Nephron progenitor cell (in vitro differentiated cells): ENCODE measurements around the gene CALML3.
"Not testable (repeated sequence)": the region's sequence is repeated elsewhere in the genome, so short reads cannot be mapped to it uniquely, and the experiment has no call there.

Experiments
- DNase-seq: peaks from one replicate; pipeline ENCODE4 v3.0.0; 2021
- H3K27ac Mint-ChIP-seq: 2 replicates; pipeline ENCODE4 v1.8.0; 2021; ENCODE audit warnings: mild to moderate bottlenecking, moderate library complexity, mixed read lengths
- H3K27me3 Mint-ChIP-seq: 2 replicates; pipeline ENCODE4 v1.8.0; 2021; ENCODE audit warnings: mild to moderate bottlenecking, low read depth, mixed read lengths; ENCODE audit not compliant: poor library complexity
- H3K36me3 Mint-ChIP-seq: 2 replicates; pipeline ENCODE4 v1.8.0; 2021; ENCODE audit warnings: low read depth, mixed read lengths
- H3K4me1 Mint-ChIP-seq: 2 replicates; pipeline ENCODE4 v1.8.0; 2021; ENCODE audit warnings: mixed read lengths
- H3K4me3 Mint-ChIP-seq: 2 replicates; pipeline ENCODE4 v1.8.0; 2021; ENCODE audit warnings: mild to moderate bottlenecking, moderate library complexity, mixed read lengths
- H3K9me3 Mint-ChIP-seq: 2 replicates; pipeline ENCODE4 v1.8.0; 2021; ENCODE audit warnings: mild to moderate bottlenecking, moderate library complexity, mixed read lengths
- CTCF ChIP-seq: fragments of 200-600 bp; sonication (generic); IDR thresholded peaks from 2 replicates; pipeline ENCODE4 v1.5.0; 2021; ENCODE audit warnings: antibody characterized with exemption

The CALML3 gene

GRCh38 chr10:5555021-5555510 lies 30.3 kb downstream of the CALML3 start:
- no peak overlapping the region for H3K4me3 Mint-ChIP-seq
- H3K36me3 Mint-ChIP-seq: no peaks in the 10 kb centered on the region
- H3K27me3 Mint-ChIP-seq: no peaks in the 10 kb centered on the region
- TF ChIP-seq CTCF: no peak
- peaks cover 76% of the 10 kb centered on the region for H3K4me1 Mint-ChIP-seq
- H3K27ac Mint-ChIP-seq: no peak overlapping the region
- DNase-seq: no peak
- no peaks in the 10 kb centered on the region for H3K9me3 Mint-ChIP-seq

DNA sequence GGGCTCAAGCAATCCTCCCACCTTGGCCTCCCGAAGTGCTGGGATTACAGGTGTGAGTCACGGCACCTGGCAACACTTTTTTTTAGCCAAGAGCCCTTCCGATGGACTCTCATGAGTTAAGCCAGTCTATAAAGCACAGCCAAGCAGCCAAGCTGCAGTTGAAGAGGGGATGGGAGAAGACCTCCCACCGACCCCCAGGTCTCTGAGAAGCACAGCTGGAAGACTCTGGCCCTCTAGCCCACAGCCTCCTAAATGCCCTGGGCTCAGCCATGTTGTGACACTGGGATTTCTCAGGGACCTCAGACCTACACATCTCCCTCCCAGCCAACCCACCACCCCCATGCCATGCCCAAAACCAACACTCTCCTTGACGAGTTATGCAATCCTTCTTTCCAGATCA lies 31.1 kb downstream of the CALML3 start:
- Mint-ChIP-seq H3K9me3 (no peaks in the 10 kb centered on the region), H3K4me1 (peaks cover 76% of the 10 kb centered on the region), H3K27me3 (no peaks in the 10 kb centered on the region), H3K36me3 (no peaks in the 10 kb centered on the region), H3K4me3 (no peak overlapping the region), H3K27ac (no peak overlapping the region)
- no peak for DNase-seq
- no peak for TF ChIP-seq CTCF

DNA sequence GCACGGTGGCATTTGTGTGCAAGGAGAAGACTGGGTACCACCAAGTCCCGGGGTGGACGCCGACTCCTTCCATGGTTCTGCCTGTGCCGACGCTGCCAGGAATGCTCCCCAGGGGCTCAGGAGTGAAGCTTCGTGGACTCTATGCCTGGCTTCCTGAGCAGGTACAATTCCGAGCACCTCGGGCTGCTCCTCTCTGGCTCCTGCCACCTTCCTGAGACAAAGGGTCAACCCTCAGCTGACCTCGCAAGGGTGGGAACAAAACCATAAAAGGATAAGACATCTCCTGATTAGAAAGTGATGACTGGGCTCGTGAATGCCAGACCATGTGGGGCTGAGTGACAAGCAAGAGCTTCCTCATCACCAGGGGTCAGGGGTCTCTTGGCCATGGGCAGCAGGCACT lies 31.8 kb downstream of the CALML3 start:
- Mint-ChIP-seq H3K4me1 (peaks cover 74% of the 10 kb centered on the region), H3K4me3 (no peak overlapping the region), H3K9me3 (no peaks in the 10 kb centered on the region), H3K27me3 (no peaks in the 10 kb centered on the region), H3K27ac (no peak overlapping the region), H3K36me3 (no peaks in the 10 kb centered on the region)
- TF ChIP-seq CTCF: no peak
- DNase-seq: no peak

GRCh38 chr10:5557040-5557721 lies 32.4 kb downstream of the CALML3 start:
- Mint-ChIP-seq H3K4me3 (no peak overlapping the region), H3K27ac (no peak overlapping the region), H3K9me3 (no peaks in the 10 kb centered on the region), H3K4me1 (peaks cover 69% of the 10 kb centered on the region), H3K36me3 (no peaks in the 10 kb centered on the region), H3K27me3 (no peaks in the 10 kb centered on the region)
- no peak for TF ChIP-seq CTCF
- no peak for DNase-seq

DNA sequence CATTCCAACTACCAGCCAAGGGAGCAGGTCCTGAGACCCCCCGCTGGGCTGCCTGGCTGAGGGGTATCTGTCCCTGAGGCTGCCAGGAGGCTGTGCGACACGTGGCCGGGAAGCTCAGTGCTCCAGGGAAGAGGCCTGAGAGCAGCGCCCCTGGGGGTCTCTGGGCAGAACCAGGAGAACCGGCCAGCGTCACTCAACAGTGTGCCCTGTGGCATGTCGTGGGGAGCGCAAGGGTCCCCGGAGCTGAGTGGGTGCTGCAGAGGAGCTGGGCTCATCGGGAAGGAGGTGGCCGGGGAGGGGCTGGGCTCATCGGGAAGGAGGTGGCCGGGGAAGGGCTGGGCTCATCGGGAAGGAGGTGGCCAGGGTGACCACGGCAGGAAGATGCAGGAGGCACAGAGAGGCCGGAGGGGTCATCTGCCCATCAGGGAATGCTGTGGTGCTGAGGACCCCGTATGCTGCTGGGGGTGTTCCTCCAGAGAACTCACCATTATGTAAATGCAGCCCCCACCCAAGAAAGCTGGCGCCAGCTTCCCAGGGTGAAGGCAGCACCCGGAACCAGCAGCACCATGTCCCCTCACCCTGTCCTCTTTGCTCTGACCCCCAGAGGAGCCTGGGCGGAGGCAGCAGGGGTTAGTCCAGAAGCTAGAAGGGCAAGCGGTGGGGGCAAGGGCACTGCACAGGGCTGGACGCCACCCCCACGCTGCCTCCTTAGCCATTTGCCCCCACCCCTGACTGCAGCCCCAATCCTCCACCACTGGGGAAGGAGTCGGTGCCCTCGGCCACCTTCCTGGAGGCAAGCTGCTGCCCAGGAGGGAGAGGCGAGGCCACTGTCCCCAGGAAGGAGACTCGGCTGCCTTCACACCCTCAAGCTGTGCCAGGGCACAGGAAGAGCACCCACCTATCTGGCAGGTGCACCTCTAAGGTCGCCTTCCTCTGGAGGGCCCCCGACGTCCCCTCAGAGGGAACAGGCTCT lies 33.3 kb downstream of the CALML3 start:
- H3K27me3 Mint-ChIP-seq: no peaks in the 10 kb centered on the region

GRCh38 chr10:5559022-5559421 lies 34.3 kb downstream of the CALML3 start:
- H3K27me3 Mint-ChIP-seq, DNase-seq, H3K36me3 Mint-ChIP-seq, H3K9me3 Mint-ChIP-seq, H3K27ac Mint-ChIP-seq, H3K4me3 Mint-ChIP-seq: not testable (repeated sequence)
- H3K4me1 Mint-ChIP-seq: peaks cover 74% of the 10 kb centered on the region

More for the DNA sequence above, 33.3 kb downstream of the CALML3 start:
- Mint-ChIP-seq H3K4me3 (no peak overlapping the region), H3K36me3 (no peaks in the 10 kb centered on the region), H3K9me3 (no peaks in the 10 kb centered on the region), H3K4me1 (peaks cover 69% of the 10 kb centered on the region), H3K27ac (no peak overlapping the region)
- no peak for TF ChIP-seq CTCF
- no peak for DNase-seq
